ENCODE results near the gene SPOUT1. TPM values are rescaled to one million over a fixed set of nuclear protein-coding genes. Genes with fewer than 3 reads are reported as not detected.

SPOUT1 gene
- total and polyA plus RNA-seq, 2 of the 13 experiments (the other 11 are each of a cell fraction or from before 2014, with no cell fraction given), result 39.0 to 45.8 TPM

GRCh38 chr9:128829477-128830251 lies at the start of gene SPOUT1 (continued):
- TF ChIP-seq NR0B2 (CRISPR knock-in tag; IDR thresholded peaks at IDR 0.05) (0 out of 2 replicates have a peak, but pooled peaks have one; percentile 15), CEBPZ (IDR thresholded peaks at IDR 0.05; ENCODE audit: low read length) (no peak), ZBTB1 (CRISPR knock-in tag; IDR thresholded peaks at IDR 0.05; ENCODE audit: borderline replicate concordance) (no peak), SALL2 (CRISPR knock-in tag; IDR thresholded peaks at IDR 0.05) (peak; percentile 97), ZNF136 (CRISPR knock-in tag; IDR thresholded peaks at IDR 0.05; ENCODE audit: low read depth) (no peak), ZNF562 (CRISPR knock-in tag; IDR thresholded peaks at IDR 0.05; ENCODE audit: borderline replicate concordance) (no peak), ZFP36L2 (CRISPR knock-in tag; IDR thresholded peaks at IDR 0.05) (no peak), STAT5B (CRISPR knock-in tag; IDR thresholded peaks at IDR 0.05) (no peak), PRPF4 (IDR thresholded peaks at IDR 0.05; ENCODE audit: low read depth, low read length, poor library complexity, severe bottlenecking) (no peak), ZNF225 (CRISPR knock-in tag; IDR thresholded peaks at IDR 0.05) (no peak), ZNF816 (CRISPR knock-in tag; IDR thresholded peaks at IDR 0.05; ENCODE audit: borderline replicate concordance) (no peak), ZFP37 (CRISPR knock-in tag; IDR thresholded peaks at IDR 0.05; ENCODE audit: borderline replicate concordance) (peak; percentile 91), YEATS4 (CRISPR knock-in tag; IDR thresholded peaks at IDR 0.05; ENCODE audit: borderline replicate concordance) (peak; percentile 89), CBX5 (CRISPR knock-in tag; IDR thresholded peaks at IDR 0.05; ENCODE audit: borderline replicate concordance) (no peak), DPF2 (CRISPR knock-in tag; IDR thresholded peaks at IDR 0.05; ENCODE audit: borderline replicate concordance, low read depth) (no peak), SRY (CRISPR knock-in tag; IDR thresholded peaks at IDR 0.05) (peak; percentile 36; the same call in 1 of the 2 replicates), ZSCAN9 (CRISPR knock-in tag; IDR thresholded peaks at IDR 0.05; ENCODE audit: borderline replicate concordance) (peak; percentile 41; the same call in 1 of the 2 replicates), TCF7L2 (IDR thresholded peaks at IDR 0.05; ENCODE audit: low read depth, low read length) (no peak)
- TF ChIP-seq, protein P1, sequence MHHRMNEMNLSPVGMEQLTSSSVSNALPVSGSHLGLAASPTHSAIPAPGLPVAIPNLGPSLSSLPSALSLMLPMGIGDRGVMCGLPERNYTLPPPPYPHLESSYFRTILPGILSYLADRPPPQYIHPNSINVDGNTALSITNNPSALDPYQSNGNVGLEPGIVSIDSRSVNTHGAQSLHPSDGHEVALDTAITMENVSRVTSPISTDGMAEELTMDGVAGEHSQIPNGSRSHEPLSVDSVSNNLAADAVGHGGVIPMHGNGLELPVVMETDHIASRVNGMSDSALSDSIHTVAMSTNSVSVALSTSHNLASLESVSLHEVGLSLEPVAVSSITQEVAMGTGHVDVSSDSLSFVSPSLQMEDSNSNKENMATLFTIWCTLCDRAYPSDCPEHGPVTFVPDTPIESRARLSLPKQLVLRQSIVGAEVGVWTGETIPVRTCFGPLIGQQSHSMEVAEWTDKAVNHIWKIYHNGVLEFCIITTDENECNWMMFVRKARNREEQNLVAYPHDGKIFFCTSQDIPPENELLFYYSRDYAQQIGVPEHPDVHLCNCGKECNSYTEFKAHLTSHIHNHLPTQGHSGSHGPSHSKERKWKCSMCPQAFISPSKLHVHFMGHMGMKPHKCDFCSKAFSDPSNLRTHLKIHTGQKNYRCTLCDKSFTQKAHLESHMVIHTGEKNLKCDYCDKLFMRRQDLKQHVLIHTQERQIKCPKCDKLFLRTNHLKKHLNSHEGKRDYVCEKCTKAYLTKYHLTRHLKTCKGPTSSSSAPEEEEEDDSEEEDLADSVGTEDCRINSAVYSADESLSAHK (CRISPR knock-in tag; IDR thresholded peaks at IDR 0.05; ENCODE audit: borderline replicate concordance), result no peak; the same call in 1 of the 2 replicates
- TF ChIP-seq, protein P2, sequence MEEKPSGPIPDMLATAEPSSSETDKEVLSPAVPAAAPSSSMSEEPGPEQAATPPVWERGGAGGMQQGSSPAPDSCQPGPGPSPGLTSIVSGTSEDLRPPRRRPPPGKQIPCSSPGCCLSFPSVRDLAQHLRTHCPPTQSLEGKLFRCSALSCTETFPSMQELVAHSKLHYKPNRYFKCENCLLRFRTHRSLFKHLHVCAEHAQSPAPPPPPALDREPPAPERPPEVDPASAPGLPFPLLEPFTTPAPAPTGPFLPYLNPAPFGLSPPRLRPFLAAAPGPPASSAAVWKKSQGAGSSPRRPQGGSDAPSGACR (CRISPR knock-in tag; IDR thresholded peaks at IDR 0.05), result 0 out of 2 replicates have a peak, but pooled peaks have one; percentile 49
